Activated CD8-positive, alpha-beta memory T cell treated with anti-CD3 and anti-CD28 coated beads, Interleukin-2, amount 50 U/mL, for 4 hours (primary cell): ENCODE results near the gene SEMA5A.
"Not testable (repeated sequence)": the region's sequence is repeated elsewhere in the genome, so short reads cannot be mapped to it uniquely, and the experiment has no call there.

Experiments
- DNase-seq: peaks from one replicate; pipeline ENCODE4 v3.0.0-alpha.2; 2020

The SEMA5A gene

DNA sequence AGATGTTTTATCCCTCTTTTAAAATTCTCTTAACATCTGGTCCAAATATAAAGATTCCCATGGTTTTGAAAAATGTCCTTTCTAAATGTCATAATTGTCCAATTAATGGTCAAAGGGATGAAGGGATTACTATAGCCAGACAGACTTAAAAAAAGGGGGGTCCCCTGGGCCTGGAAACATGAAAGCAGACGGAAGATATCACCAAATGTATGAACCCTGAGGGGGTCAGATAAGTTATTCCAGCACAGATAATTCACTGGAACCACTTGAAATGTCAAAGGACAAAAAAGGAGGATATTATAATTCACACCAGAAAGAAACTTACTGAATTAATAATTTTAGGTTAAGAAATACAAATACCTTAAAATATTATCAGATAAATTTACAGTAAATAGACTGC, 155.8 kb downstream of the SEMA5A start:
- DNase-seq = no peak

DNA sequence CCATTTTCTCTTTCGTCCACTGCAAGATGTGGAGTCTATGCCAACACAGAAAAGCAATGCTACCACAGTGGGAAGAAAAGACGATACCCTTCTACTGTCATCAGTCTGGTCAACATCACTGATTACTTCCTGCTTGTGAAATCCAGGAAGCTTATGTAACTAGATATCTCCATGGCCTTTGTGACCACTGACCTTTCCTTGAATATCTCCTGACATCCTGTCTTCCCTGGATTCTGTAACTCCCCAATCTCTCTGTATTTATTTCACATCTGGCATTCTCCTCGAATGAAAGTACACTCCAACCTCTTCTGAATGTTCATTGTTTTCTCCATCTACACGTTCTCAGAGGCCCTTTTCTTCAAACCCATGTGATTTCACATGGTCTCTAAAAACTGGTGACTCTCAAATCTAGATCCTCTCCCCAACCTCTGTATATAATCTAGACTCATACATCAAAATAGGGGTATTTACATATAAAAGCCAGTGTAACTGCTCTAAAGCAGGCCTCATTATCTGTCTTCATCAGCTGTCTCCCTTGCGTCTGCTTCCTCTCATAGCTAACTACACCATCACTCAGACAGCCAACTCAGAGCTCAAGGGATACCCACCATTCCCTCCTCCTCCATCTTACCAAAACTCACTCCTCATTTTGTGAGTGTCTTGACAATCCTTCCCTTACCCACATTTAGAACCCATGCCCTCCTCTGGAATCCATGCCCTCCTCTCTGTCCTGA, 156.8 kb downstream of the SEMA5A start:
- no peak for DNase-seq

DNA sequence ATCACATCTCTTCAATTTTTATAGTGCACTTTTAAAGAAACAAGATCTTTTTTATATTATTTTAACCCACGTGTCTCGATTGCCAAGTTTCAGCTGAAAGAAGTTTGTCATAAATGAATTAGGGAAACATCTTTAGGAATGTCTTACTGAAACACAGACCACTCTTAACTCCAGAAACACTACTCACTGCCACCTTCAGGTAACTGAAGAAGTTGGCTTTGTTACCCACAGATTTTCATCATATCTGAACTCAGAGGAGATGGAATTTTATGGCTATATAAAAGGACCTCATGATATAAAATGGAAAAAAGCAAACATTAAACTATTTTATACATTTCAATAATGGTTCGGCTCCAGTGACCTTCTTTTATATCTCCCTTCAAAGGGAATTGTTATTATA, 158.0 kb downstream of the SEMA5A start:
- no peak for DNase-seq

DNA sequence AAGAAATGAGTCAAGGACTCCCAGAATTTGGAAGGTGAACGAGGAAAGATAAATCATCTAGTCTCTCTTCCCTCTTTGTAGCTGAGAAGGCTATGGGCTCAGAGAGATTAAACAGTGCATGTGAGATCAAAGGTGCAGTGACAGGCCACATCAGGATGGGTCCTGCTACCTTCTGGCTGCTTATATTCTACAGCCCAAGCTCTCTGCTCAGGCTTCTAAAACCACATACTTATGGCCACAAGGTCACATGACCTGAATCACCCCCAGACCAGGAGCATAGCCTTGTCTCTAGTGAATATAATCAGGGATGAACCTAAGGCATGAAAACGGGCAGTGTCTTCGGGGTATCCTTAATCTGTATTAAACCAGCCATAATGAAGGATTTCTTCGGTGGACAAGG, 158.9 kb downstream of the SEMA5A start:
- DNase-seq = no peak

DNA sequence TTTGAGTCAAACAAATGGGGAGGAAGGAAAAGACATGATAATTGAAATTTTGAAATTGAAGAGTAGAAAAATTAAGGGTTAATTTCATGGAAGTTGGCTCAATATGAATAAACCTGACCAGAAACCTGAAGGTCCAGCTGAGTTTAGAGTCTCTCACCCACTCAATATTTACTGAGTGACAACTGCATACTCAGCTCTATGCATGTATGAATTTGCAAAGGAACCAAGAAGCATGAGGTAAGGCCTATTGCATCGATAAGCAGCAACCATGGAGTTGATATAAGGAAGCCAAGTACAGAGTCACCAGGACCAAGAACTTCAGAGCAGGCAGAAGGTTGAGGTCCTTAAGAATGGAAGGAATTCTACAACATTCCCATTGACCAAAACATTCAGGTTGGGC, 163.4 kb downstream of the SEMA5A start:
- no peak for DNase-seq

DNA sequence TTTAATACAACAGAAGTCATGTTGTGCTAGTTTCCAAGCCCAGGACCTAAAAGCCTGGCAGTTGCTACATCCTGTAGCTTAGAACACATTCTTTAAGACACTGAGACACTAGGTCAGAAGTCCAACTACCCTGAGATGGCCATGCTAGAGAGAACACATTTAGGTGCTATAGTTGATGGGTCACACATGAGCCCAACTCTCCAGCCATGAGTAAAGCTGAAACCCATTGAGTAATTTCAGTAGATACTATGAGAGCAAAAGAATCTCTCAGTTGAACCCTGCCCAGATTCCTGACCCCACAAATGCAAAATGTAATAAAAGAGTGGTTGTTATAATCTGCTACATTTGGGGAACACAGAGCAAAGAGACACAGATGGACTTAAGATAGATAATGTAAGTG, 164.4 kb downstream of the SEMA5A start:
- DNase-seq = no peak

DNA sequence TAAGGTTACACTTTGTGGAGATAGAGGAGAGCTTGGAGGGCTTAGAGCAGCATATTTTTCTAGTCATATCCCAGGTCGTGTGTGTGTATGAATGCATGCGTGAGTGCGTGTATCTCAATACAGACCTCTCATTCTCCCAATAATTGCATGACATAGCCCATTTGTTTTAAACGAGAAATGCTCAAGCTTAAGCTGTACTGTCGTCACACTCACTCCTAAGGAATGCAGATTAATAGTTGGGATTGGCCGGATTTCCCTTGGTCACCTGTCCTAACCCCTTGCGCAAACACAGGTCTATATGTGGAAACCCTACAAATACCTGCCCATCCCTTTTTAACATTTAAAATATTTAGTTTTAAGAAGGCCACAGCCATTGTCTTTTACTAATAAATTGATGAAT, 165.8 kb downstream of the SEMA5A start:
- no peak for DNase-seq

DNA sequence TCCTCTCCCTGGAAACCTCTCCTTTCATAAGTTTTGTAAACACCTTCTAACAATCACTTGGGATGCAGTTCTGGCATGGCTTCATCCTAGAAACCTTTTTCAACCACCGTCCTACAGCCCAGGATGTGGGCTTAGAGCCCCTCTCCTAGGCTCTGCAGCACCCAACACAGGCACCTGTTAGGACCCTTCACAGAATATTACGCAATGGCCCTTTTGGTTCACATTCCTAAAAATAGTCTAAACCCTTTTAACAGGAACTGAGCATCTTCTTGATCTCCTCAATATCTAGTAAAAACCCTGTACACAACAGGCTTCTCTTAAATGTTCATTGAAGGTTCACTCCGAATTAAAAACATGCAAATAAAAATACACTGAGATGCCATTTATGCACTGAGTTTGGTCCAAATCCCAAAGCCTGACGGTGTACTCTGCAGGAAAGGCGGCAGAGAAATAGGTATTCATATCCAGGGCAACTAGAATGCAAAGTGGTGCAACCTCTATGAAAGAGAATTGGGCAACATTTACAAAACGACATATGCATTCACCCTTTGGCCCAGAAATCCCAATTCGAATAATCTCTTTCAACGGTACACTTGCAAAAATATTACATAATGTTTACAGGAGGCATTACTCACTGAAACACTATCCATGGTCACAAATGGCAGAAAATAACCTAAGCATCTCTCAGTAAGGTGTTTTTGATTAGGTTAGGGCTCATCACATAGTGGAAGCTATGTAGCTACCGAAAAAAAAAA, 169.3 kb downstream of the SEMA5A start:
- no peak for DNase-seq

DNA sequence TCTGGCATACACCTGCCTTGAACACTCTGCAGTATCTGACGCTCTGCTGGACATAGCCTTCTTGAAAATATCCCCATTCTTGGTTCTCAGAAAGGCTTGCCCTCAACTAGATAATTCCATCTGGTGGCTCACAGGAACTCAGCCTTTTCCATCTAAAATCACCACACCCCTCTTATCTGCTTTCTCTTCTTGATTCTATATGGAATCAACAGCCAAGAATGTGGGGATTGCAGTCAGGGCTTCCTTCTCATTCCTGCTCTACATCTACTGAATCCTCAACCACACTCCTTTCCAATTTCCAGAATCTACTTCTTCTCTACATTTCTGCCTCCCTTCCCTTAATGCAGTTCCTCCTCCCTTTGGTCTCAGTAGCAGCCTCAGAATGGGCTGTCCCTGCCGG, 170.1 kb downstream of the SEMA5A start:
- no peak for DNase-seq

DNA sequence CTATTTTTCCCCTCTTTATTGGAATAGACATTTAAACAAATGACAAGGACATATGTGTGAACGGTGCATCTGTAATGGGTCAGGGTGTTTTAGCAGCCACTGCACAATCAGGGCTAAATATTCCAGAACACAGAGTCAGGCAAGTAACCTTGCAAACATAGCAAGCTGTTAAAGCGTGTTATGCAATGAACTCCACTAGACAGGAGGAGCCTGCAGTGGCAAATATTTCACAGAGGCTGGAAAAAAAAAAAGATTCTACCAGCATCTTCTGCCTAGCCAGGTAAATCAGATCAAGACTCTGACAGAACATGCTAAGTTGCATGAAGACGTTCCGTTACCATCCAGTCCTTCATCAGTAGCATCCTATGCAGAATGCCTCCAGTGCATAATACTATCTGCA, 171.8 kb downstream of the SEMA5A start:
- no peak for DNase-seq

DNA sequence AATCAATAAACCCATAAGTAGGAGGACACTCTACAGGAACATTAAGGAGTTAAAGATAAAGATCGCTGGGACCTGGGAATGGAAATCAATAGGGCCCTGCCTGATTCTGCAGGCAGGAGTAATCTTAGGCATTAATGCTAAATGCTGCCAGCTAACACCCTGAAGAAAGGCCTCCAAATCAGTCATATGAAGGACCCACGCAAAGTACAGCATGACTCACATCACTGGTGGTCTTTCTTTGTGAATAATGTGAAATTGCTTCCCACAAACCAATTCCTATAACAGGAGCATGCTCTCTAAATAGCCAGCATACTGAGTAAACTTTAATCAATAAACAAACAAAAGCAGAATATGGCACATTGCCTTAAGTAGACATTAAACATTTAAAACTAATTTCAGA, 172.3 kb downstream of the SEMA5A start:
- DNase-seq = no peak

DNA sequence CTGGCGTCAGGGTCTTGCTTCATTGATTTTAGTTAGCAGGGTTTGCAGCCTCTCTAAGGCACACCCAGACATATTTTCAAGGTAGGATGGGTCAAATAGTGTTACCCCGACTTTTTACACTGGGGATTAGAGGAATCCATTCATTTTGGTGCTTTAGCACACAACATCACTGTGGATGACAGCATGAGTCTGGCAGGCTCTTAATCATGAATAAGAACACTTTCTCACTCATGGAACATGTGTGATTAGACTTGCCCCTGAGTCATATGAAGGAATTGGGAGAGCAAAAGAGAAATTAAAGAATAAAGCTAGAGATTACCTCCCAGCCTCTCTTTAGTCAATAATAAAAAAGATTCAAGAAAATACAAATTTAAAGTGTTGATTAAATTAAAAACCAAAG, 175.6 kb downstream of the SEMA5A start:
- DNase-seq = no peak

DNA sequence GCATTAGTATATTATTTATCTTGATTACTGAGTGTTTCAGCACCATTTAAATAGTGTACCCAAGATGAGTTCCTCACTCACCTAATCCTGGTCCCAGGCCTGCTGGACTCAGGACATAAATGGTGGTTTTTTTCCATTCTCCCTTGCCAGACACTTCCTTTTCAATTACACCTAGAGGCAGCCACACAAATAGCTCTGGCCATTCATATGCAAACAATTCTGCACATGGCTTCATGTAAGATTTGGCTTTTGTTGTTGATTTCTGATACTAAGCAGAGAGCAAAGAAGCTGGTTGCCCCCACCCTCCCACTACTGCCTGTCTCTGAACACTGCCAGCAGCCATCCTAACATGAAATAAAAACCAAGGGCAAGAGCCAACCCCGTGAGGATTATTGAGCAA, 180.4 kb downstream of the SEMA5A start:
- DNase-seq = no peak

DNA sequence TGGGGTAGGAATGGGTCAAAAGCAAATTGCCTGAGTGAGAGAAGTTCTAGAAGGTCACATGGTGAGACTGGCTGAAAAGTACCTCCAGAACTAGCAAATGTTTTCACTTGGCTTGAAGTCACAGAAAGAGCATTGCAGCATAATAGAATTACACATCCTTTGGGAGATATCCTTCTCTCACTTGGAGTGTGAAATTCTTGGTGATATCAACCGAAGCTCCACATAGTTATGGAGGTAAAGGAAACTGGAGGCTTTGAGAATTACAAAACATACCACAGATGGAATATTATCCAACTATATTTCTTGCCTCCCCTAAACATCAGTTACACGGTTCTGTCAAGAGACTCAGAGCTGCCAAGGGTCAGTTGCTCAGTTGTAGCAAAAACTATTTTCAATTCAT, 182.4 kb downstream of the SEMA5A start:
- DNase-seq = no peak

DNA sequence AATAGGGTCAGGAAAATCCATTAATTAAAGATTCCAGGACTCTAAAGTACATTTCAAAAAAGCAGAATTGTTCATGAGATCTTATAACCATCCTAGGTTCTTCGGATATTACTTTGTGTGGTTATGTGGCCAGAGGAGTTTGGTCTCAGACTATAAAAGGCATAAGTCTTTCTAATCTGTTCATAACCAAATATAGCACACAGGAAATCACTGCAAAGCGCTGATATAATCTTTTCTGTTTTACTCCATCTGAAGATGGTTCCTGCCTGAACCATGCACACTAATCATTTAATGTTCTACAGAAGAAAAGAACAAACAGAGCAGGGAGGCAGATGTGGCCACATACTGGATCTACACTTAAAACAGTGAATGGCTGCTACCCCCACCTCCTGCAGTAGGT, 182.8 kb downstream of the SEMA5A start:
- DNase-seq = no peak

DNA sequence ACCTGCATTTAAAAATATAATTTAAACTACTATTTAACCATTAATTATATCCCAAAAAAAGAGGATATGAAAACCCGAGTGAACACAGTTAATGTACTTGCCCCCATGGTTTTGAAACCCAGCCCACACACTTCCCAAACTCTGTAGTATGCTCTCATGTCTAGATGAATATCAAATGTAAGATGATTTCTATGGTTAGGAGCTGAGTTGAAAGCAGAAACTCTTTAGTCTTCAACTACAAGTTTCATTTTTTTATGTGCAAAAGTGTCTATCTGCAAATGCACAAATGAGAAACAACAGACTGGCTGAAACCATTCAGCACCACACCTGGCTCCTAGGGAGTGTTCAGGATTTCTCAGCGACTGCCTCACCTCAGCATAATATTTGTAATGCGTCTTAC, 183.3 kb downstream of the SEMA5A start:
- no peak for DNase-seq

DNA sequence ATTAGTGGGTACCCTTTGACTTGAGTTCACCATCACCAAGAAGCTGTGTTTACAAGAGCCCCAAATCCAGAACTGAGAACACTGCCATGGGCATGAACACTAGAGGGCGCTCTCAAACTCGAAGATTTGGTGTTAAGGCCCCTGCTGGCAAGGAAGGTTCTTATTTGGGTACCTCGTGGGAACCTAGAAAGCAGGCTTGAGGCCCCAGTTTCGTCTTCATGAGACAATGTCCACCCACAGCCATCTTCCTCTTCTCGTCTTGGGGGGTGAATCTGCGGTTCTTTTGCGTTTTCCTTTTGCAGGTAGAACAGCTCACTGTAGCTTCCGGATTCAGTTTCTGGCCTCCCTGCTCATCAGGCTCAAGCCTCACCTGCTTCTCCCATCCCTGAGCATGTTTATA, 184.0 kb downstream of the SEMA5A start:
- no peak for DNase-seq

DNA sequence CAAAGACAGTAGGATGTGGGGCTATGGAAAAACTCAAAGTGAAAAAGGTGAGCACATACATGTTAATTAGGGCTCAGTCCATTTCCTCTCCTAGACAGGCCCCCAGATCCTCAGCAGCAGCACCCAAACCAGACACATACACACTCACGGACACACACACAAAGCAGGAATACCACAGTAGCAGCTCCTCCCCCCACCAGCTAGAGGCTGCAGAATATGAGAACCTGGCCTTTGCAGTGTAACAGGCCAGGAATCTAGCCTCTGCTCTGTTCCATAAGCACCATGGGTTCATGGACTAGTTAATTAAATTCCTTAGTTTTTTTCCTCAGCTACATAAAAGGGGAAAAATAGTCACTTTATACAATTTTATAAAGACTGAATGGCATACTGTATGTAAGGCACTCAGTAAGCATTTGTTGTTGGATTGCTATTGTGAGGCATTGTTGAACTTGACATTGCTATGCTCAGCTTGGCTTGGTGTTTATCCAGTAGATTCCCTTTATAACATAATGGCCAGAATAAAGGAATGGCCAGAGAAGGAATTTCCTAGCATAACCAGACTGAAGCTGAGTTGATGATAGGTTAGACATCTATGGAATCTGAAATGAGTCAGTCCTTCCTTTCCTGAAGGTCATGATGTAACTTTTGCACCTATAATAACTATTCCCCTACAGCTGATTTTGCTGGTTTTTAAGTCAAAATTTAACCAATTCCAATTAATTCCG, 186.8 kb downstream of the SEMA5A start:
- no peak for DNase-seq

DNA sequence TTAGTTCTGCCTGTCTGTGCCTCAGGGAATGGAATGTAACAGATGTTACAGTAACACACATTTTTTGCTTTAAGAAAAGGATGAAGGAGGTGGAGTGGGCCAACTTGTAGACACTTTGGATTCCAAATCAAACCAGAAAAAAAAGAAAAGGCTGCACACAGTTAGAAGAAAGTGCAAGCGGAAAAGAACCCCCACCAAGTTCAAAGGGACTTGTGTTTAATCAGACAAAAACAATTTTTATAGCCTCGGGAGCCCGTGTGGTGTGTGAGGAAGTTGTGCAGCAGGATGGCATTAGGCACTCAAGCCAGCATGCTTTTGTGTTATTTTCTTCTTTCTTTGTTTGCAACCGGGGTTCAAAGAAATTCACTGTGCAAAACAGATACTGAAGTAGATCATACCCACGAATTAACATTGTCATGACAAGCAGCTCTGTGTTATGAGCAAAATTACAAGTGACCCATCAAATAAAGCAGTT, 189.5 kb downstream of the SEMA5A start:
- no peak for DNase-seq

DNA sequence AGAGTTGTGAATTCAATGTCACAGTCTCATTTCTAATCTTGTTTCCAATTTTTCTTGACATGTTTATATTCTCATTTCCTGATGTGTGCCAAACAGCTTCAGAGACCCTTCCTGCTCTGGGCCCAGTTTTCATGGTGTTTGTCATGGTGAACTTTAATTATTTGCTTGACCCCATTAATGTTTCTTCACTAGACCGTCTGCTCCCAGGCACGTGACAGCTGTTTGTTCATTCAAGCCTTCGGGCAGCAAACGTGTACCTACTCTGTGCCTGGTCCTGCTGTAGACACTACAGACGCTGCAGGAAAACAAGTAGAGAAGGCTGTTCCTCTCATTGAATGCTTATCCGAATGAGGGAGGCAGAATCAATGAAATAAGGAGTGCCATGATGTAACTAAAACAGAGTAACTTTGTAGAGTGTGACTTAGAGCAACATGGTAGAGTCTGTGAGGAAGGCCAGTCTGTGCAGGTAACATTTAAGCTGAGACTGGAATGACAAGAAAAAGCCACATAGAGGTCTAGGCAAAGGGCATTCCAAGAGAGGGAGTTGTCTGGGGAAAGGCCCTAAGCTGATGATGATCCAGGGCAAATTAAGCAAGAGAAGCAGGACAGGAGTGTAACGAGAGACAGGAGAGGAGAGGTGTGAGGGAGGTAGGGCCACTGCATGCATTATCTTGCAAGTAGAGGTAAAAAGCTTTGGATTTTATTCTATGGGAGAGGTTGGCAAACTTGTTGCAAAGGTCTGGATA, 191.4 kb downstream of the SEMA5A start:
- DNase-seq = no peak

DNA sequence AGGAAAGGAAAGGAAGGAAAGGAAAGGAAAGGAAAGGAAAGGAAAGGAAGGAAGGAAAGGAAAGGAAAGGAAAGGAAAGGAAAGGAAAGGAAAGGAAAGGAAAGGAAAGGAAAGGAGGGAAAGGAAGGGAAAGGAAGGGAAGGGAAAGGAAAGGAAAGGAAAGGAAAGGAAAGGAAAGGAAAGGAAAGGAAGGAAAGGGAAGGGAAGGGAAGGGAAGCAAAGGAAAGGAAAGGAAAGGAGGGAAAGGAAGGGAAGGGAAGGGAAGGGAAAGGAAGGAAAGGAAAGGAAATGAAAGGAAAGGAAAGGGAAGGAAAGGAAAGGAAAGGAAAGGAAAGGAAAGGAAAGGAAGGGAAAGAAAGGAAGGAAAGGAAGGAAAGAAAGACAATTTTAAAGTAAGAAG, 192.8 kb downstream of the SEMA5A start:
- DNase-seq = not testable (repeated sequence)

DNA sequence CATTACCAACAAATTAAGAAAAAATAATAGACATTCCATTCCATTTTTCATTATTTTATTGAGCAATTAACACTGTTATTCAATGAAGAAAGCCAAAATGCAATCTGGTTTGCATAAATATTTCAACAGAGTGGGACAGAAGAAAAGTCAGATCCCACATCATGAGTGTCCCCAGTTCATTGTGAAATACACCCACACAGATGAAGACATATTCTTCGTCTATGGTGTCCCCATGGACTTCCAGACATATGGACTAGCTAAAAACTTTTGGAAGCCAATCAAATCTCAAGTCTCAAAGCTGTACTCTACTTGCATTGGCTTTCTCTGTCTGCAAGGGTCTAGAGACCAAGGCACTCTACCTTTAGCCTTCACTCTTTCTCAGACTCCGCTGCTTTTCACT, 194.3 kb downstream of the SEMA5A start:
- DNase-seq = no peak

DNA sequence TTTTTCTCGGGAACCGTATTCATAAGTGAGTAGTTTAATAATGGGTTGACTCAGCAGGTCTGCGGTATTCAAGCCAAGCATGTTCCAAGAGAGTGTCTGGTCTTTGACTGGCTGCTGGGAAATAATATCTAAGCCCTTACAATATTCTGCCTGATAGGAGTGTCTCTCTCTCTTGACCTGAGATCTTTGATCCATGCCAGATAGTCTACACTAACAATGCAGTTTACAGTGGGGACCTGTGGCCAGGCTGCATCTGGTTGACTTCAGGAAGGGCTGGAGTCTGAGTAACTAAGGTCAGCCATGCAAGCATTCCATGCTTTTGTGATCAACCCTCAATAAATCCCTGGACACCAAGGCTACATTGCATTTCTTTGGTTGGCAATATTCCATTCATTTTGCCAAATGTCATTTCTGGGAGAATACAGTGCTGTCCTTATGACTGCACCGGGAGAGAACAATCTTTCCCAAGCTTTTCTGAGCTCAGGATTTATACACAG, 195.5 kb downstream of the SEMA5A start:
- DNase-seq = no peak
